ENCODE data around the gene SEPHS2.
"Not testable (repeated sequence)": the region's sequence is repeated elsewhere in the genome, so short reads cannot be mapped to it uniquely, and the experiment has no call there.

SEPHS2 gene, protein sequence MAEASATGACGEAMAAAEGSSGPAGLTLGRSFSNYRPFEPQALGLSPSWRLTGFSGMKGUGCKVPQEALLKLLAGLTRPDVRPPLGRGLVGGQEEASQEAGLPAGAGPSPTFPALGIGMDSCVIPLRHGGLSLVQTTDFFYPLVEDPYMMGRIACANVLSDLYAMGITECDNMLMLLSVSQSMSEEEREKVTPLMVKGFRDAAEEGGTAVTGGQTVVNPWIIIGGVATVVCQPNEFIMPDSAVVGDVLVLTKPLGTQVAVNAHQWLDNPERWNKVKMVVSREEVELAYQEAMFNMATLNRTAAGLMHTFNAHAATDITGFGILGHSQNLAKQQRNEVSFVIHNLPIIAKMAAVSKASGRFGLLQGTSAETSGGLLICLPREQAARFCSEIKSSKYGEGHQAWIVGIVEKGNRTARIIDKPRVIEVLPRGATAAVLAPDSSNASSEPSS

DNA sequence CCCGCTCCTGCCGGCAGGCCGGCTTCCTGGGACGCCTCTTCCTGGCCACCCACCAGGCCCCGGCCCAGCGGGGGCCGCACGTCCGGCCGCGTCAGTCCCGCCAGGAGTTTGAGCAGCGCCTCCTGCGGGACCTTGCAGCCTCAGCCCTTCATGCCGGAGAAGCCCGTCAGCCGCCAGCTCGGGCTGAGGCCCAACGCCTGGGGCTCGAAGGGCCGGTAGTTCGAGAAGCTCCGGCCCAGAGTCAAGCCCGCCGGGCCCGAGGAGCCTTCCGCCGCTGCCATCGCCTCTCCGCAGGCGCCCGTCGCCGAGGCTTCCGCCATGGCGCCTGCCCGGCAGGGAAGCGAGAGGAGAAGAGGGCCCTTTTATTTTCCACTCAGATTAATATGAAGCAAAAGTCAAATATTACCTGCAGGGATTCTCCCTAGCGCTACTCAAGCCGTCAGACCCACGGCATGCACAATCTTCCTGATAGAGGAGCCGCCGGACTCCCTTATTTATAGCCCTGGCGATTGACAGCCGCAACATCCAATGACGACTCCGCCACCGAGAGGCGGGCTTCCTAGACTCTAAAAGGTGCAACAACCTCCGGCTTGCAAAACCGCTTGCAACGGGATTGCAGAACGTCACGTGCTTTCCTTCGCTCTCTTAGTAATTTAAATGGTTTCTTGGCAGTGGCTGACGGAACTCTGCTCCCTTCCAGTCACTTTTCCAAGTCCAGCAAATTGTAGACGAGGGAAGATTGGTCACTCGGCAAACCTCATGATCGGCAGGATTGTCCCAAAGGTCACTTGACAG lies at the start of gene SEPHS2:
TSS of gene SEPHS2 (minus strand) at position 467 of the 795 bp plus-strand sequence. CDS start at position 320, 147 bp downstream.
- peak; percentile 51 for DNase-seq

DNA sequence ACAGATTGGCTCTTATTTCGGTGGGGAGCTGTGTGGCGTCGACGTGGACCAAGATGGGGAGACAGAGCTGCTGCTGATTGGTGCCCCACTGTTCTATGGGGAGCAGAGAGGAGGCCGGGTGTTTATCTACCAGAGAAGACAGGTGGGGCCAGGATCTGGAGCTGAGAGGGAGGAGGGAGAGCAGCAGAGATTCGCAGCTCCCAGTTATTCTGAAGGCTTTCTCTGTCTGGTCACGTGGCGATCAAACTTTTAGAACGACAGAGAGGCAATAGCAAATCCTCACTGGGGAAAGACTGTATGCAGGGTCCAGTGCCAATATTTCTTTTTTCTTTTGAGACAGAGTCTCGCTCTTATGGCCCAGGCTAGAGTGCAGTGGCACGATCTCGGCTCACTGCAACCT lies 49.0 kb upstream of the SEPHS2 start:
- DNase-seq = no peak

- DNase-seq = no peak
Observed at GRCh38 chr16:30493941-30494488, 48.3 kb upstream of the SEPHS2 start.

DNA sequence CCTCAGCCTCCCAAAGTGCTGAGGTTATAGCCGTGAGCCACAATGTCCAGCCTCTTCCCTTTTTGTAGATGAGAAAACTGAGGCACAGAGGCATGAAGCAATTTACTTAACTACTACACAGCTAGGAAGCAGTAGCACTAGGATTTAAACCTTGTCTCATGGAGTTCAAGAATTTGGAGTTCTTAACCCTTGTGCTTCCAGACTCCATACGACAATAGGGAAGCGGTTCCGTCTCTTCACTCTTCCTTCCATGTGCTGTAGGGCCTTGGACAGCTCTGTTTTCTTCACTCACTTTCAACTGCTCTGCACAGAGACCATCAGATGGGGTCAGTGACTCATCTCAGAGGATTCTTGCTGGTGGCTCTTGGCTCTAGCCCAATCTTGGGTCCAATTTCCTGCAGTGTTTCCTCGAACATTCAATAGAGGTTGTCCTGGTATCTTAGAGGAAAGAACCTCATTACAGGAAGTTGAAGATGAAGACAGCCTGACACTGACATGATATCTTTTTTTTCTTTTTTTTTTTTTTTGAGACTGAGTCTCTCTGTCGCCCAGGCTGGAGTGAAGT lies 46.2 kb upstream of the SEPHS2 start:
- no peak for DNase-seq

- DNase-seq = no peak
Observed at GRCh38 chr16:30491229-30491628, 45.6 kb upstream of the SEPHS2 start.

GRCh38 chr16:30490210-30490609 lies 44.5 kb upstream of the SEPHS2 start:
- no peak for DNase-seq

GRCh38 chr16:30488764-30489605 lies 43.3 kb upstream of the SEPHS2 start:
- no peak for DNase-seq

DNA sequence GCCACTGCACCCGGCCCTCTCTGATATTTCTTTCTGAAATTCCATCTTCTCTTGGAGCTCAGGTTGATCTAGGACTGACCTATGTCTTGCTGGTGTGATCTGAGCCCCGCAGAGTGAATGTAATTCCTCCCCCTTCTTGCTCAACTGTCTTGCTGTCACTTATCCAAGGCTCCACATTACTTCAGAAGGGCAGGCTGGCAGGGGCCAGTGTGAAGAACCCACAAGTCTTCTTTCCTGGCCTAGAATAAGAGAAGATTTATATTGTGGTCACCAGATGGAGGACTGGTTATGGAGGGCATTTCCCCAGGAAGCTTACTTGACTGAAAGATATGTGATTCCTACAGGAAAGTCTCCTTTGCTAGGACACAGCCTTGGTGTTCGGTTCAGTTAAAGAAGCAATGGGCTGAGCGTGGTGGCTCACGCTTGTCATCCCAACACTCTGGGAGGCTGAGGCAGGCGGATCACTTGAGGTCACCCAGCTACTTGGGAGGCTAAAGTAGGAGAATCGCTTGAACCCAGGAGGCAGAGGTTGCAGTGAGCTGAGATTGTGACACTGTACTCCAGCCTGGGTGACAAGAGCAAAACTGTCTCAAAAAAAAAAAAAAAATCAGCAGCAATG lies 40.3 kb upstream of the SEPHS2 start:
- no peak for DNase-seq

DNA sequence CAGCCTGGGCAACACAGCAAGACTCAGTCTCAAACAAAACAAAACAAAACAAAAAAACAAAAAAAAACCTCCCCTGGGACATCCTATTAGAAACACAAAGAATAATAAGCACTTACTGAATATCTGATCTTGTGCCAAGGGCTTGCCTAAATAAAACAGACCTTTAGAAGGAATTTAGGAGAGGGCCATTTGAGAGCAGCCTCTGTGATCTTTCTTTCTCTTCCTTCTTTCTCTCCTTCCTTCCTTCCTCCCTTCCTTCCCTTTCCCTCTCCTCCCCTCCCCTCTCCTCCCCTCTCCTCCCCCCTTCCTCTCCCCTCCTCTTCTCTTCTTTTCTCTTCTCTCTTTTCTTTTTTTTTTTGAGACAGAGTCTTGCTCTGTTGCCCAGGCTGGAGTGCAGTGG lies 39.2 kb upstream of the SEPHS2 start:
- DNase-seq = no peak

DNA sequence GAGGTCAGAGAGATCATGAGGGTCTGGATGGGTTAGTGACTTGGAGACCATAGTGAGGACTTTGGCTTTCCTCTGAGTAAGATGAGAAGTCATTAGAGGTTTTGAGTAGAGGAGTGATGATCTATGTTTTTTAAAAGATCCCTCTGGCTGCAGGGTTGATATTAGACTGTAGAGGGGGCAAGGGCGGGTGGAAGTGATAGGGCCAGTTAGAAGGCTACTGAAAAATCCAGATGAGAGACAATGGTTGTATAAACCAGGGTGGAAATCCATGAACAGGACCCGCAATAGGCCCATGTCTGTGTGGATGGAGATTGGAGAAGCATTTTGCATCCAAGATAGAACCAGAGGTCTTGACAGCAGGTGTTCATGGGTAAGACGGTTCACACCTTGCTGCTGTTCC lies 36.7 kb upstream of the SEPHS2 start:
- DNase-seq = no peak

DNA sequence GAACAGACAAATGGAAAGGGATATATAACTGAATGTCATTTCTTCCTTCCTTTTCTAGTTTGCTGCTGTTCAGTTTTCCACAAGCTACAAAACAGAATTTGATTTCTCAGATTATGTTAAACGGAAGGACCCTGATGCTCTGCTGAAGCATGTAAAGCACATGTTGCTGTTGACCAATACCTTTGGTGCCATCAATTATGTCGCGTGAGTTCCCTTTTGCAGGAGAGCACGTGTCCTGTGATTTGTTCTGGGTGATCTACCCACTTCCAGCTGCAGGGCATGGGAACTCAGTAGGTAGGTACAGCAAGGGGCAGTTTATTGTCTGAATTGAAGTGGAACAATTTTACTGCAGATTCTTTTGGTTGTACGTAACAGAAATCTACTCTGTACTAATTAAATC lies 35.7 kb upstream of the SEPHS2 start:
- no peak for DNase-seq

GRCh38 chr16:30478766-30479478 lies 33.2 kb upstream of the SEPHS2 start:
- DNase-seq = no peak

GRCh38 chr16:30477773-30478172 lies 32.1 kb upstream of the SEPHS2 start:
- DNase-seq = not testable (repeated sequence)

- no peak for DNase-seq
Observed at GRCh38 chr16:30476991-30477390, 31.3 kb upstream of the SEPHS2 start.

DNA sequence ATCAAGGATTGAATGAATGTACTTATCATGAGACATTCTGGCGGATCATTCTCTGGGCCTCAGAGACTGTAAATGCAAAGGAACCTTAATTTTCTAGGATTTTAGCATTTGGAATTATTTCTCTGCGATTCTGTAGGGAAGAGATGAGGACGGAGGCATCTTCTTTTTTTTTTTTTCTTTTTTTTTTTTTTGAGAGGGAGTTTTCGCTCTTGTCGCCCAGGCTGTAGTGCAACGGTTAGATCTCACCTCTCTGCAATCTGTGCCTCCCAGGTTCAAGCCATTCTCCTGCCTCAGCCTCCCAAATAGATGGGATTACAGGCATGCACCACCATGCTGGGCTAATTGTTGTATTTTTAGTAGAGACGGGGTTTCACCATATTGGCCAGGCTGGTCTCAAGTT lies 29.0 kb upstream of the SEPHS2 start:
- DNase-seq = no peak

- no peak for DNase-seq
Observed at GRCh38 chr16:30474074-30474452, 28.4 kb upstream of the SEPHS2 start.

DNA sequence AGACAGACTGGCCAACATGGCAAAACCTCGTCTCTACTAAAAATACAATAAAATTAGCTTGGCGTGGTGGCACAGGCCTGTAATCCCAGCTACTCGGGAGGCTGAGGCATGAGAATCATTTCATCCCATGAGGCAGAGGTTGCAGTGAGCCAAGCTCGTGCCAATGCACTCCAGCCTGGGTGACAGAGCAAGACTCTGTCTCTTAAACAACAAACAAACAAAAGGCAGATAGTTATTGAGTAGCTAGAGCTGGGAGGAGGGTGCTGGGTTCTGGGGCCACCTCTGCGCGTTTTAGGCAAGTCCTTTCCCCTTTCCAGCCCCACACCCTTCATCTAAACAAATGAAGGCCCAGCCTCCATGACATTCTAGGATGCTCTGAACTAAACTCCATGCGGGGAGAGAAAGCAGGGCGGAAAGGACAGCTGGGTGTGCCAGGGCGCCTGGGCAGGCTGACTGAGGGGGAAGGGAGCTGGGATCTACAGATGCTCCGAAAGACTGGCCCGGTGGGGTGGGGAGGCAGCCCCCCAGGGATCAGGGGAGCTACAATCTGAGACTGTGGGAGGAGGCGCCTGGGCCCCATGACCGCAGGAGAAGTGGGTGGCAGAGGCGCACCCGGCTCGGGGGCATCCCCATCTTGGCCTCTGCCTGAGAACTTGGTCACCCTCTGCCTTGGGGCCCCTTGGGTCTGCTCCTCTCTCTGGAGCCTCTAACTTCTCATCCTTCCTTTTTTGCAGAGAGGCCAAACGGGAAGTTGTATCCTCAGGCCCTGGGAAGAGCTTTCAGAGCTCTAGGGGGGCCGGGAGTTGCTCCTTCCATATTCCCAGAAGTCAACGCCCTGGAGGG lies 27.8 kb upstream of the SEPHS2 start:
- DNase-seq = no peak

DNA sequence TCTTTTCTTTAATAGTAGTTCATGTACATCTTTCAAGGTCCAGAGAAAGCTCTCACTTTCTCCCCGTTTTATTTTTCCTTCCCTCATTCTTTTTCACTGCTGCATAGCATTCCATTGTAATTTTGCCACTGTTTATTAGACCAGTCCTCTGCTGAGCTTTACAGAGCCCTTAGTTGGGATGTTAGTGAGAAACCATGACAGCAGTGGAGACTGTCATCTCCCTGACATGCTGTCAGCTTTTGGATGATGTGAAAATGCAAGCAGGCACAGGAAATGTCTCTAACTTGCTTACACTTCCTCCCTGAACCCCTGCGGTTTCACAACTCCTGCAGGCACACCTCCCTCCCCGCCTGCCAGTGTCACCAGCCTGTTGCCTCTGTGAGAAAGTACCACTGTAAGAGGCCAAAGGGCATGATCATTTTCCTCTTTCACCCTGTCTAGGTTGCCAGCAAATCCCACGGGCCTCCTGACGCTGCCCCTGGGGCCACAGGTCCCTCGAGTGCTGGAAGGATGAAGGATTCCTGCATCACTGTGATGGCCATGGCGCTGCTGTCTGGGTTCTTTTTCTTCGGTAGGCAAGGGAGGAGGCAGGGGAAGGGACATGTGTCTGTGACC lies 26.8 kb upstream of the SEPHS2 start, which contains the start of gene ITGAL:
TSS of gene ITGAL (plus strand) at position 415 of the 615 bp plus-strand sequence. CDS start at position 511, 96 bp downstream.
- DNase-seq = no peak

DNA sequence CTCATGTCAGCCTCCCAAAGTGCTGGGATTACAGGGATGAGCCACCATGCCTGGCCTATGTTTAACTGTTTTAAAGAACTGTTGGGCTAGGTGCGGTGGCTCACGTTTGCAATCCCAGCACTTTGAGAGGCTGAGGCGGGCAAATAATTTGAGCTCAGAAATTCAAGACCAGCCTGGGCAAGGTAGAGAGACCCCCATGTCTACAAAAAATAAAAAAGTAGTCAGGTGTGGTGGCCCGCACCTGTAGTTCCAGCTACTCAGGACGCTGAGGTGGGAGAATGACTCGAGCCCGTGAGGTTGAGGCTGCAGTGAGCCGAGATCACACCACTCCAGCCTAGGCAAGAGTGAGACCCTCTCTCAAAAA lies 24.9 kb upstream of the SEPHS2 start:
- no peak for DNase-seq

GRCh38 chr16:30470170-30470512 lies 24.5 kb upstream of the SEPHS2 start:
- DNase-seq = no peak

All from 8988T (cell line).